Activated CD4-positive, alpha-beta T cell treated with anti-CD3 and anti-CD28 coated beads, Interleukin-2, amount 10 ng/mL, durations not matched to agents 7 days and 5 days (primary cell): Measurements from ENCODE around the gene NTM. TPM values are rescaled to one million over a fixed set of nuclear protein-coding genes. Genes with fewer than 3 reads are reported as not detected.

Experiments
- CTCF ChIA-PET: fragments of 350-600 bp; sonication (Branson Sonifier 250); formaldehyde crosslinking; loops from one replicate; lab custom pipeline; 2021; ENCODE audit warnings: antibody characterized with exemption; lab: Charles Lee
- POLR2A ChIA-PET: fragments of 350-600 bp; sonication (Branson Sonifier 250); formaldehyde crosslinking; loops from one replicate; lab custom pipeline; 2021; ENCODE audit warnings: antibody characterized with exemption; lab: Charles Lee
- DNase-seq: peaks from one replicate; pipeline ENCODE4 v3.0.0-alpha.2; 2020
- H3K27ac Mint-ChIP-seq: one replicate; pipeline ENCODE4 v1.8.0; 2021; ENCODE audit warnings: mild to moderate bottlenecking, moderate library complexity, mixed read lengths
- H3K27me3 Mint-ChIP-seq: one replicate; pipeline ENCODE4 v1.8.0; 2021; ENCODE audit warnings: mixed read lengths
- H3K36me3 Mint-ChIP-seq: one replicate; pipeline ENCODE4 v1.8.0; 2021; ENCODE audit warnings: low read depth, mixed read lengths
- H3K4me1 Mint-ChIP-seq: one replicate; pipeline ENCODE4 v1.8.0; 2021; ENCODE audit warnings: mixed read lengths
- H3K4me3 Mint-ChIP-seq: one replicate; pipeline ENCODE4 v1.8.0; 2021; ENCODE audit warnings: mild to moderate bottlenecking, moderate library complexity, mixed read lengths
- H3K9me3 Mint-ChIP-seq: one replicate; pipeline ENCODE4 v1.8.0; 2021; ENCODE audit warnings: mixed read lengths
- total RNA-seq, 2 experiments: library from RNA; stranded (reverse); gene quantifications; one replicate each; pipeline ENCODE4 v1.2.3, GENCODE V29; 2021

NTM gene
- total RNA-seq, 2 experiments from 2014 or later: not detected

DNA sequence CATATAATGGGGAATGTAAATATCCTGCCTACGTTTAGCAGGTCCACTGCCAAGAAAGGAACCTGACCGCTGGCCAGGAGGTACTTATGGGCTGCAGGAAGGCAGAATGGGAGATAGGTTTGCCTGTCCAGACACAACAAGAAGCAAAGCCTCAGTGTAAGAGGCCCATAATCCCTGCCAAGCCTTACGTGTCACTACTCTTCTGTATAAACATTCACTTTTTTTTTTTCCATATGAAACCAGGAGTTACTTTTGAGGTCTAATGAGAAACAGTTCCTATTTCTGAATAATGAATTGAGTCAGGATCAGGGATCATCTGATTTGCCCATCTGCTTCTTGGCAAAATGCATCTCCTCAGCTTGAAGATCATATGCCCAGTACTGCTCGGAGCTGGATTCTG, 230.2 kb downstream of the NTM start:
- ChIA-PET CTCF (no interaction called here), POLR2A (no interaction called here)
- Mint-ChIP-seq H3K4me3 (no peak overlapping the region), H3K4me1 (no peaks in the 10 kb centered on the region), H3K36me3 (no peaks in the 10 kb centered on the region), H3K27ac (no peak overlapping the region), H3K9me3 (no peaks in the 10 kb centered on the region), H3K27me3 (no peaks in the 10 kb centered on the region)
- DNase-seq: no peak

DNA sequence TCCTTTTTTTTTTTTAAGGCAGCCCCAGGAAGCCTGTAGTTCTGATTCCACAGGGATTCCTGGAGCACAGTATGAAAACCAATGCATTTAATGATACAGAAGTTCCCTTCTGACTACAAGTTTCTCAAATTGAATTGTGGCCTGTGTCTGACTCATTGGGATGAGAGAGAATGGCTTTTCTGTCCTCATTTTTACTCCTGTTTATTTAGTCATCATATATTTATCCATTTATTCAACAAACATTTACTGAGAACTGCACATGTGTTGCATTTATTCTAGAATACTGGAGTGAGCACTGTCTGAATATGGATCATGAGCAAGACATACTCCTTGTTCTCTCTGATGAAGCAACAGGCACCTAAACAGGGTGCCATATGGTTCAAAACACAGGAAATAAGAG, 231.2 kb downstream of the NTM start:
- CTCF ChIA-PET: no interaction called here
- Mint-ChIP-seq H3K9me3 (no peaks in the 10 kb centered on the region), H3K4me3 (no peak overlapping the region), H3K27ac (no peak overlapping the region), H3K27me3 (no peaks in the 10 kb centered on the region), H3K36me3 (no peaks in the 10 kb centered on the region), H3K4me1 (no peaks in the 10 kb centered on the region)
- no peak for DNase-seq
- POLR2A ChIA-PET: no interaction called here

DNA sequence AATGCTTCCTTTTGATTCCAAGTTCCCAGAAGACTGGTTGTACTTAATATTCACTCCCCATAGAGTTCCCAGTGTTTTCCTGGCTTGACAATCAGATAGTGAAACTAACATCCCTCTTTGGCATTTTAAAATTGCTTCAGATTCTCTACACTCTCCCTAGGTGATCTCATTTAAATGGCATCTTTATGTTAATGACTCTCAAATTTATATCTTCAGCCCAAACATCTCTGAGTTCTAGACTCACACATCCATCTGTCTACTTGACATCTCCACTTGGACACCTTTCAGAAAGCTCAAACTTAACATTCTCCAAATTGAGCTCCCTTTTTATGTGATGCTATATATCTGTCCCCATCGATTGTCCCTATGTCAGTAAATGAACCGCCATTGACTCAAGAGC, 232.0 kb downstream of the NTM start:
- Mint-ChIP-seq H3K36me3 (no peaks in the 10 kb centered on the region), H3K9me3 (peaks cover under 1% of the 10 kb centered on the region), H3K4me1 (no peaks in the 10 kb centered on the region), H3K27ac (no peak overlapping the region), H3K4me3 (no peak overlapping the region), H3K27me3 (no peaks in the 10 kb centered on the region)
- ChIA-PET POLR2A (no interaction called here), CTCF (no interaction called here)
- no peak for DNase-seq

DNA sequence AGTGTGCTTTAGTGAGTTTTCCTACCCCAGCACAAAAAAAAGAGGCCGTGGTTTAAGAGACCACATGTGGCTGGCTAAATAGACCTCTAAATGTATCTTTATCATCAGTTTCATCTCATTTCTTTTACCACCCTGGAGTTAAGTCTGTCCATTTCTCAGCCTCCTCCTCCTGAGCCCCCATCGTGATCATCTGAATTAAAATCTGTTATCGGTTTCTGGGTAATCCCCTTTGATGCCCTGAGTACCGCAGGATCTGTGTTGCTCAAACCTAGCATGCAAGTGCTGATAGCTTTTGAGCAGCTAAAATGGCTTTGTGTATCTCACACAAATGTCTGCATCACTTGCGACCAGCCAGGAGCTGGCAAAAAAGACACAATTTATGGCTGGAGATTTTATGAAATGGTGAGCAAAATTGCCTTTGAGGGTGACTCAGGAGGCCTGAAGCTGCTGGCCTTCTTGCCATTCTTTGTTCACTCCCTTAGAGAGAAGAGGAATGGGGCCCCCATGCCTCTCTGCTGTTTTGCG, 236.5 kb downstream of the NTM start:
- ChIA-PET CTCF (no interaction called here), POLR2A (no interaction called here)
- H3K4me3 Mint-ChIP-seq: no peak overlapping the region
- no peaks in the 10 kb centered on the region for H3K27me3 Mint-ChIP-seq
- no peaks in the 10 kb centered on the region for H3K4me1 Mint-ChIP-seq
- H3K9me3 Mint-ChIP-seq: peaks cover 3% of the 10 kb centered on the region
- H3K36me3 Mint-ChIP-seq: no peaks in the 10 kb centered on the region
- H3K27ac Mint-ChIP-seq: no peak overlapping the region
- no peak for DNase-seq

DNA sequence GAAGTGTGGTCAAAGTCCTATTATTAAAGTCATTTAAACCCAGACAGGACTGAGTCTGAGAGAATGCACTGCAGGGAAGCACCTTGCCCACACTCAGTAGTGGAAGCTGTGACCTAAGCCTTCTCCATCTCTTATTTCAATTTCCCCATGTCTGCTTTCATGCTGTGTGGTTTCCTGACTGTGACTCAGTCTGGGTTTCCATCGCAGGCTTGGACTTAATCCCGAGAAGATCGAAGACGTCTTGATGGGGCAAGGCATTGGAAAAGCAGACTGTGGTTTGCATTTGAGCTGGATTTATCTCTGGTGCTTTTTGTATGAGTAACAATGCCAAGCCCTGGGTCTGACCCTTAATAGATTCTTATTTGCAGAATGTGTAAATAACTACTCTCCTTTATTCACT, 238.9 kb downstream of the NTM start:
- CTCF ChIA-PET: no interaction called here
- Mint-ChIP-seq H3K4me3 (no peak overlapping the region), H3K9me3 (peaks cover 3% of the 10 kb centered on the region), H3K27me3 (no peaks in the 10 kb centered on the region), H3K36me3 (no peaks in the 10 kb centered on the region), H3K4me1 (no peaks in the 10 kb centered on the region), H3K27ac (no peak overlapping the region)
- no peak for DNase-seq
- POLR2A ChIA-PET: no interaction called here

DNA sequence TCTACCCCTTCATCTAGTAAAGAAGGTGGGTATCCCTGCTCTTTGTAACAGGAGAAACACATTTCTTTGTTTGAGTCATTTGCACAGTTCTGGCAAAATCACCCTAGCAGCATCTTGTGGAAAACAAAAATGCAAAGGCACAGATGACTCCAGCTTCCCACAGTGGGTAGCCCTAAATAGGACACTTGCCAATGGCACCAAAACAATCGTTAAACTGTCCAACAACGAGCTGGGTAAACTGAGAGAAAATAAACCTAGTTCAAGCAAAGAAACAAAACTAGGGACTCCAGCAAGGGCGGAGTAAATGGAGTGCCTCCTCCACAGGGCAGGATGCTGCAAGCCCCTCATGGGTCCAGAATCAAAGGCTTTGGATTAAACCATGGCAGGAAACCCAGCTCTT, 239.5 kb downstream of the NTM start:
- Mint-ChIP-seq H3K27ac (no peak overlapping the region), H3K4me3 (no peak overlapping the region), H3K4me1 (no peaks in the 10 kb centered on the region), H3K9me3 (peaks cover 3% of the 10 kb centered on the region), H3K27me3 (no peaks in the 10 kb centered on the region), H3K36me3 (no peaks in the 10 kb centered on the region)
- ChIA-PET CTCF (no interaction called here), POLR2A (no interaction called here)
- no peak for DNase-seq

DNA sequence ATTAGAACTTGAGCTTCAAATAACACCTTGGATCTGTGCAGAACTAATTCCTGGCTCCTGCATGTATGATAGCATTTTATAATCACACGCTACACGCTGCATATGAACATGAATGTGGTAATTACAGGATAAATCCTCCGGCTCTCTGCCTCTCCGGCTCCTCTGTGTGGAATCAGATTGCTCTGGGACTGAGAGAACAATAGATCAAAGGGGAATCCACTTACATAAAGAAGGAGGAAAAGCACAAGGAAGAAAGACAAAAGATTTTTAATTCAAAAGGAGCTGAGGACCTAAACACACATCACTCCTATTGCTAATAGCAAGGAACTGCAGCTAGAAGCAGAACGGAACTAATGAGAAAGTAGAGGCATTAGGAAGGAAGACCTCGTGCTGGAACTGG, 240.9 kb downstream of the NTM start:
- DNase-seq: no peak
- POLR2A ChIA-PET: interaction anchor here (0.6 kb wide), 1 partner anchor 132 kb away, joined by 6 read pairs; no protein-coding TSS in a partner anchor
- CTCF ChIA-PET: interaction anchor here (1.0 kb wide), 1 partner anchor 20 kb away, joined by 3 read pairs; no protein-coding TSS in a partner anchor
- Mint-ChIP-seq H3K4me1 (no peaks in the 10 kb centered on the region), H3K9me3 (peaks cover 3% of the 10 kb centered on the region), H3K27ac (no peak overlapping the region), H3K27me3 (no peaks in the 10 kb centered on the region), H3K36me3 (no peaks in the 10 kb centered on the region), H3K4me3 (no peak overlapping the region)

DNA sequence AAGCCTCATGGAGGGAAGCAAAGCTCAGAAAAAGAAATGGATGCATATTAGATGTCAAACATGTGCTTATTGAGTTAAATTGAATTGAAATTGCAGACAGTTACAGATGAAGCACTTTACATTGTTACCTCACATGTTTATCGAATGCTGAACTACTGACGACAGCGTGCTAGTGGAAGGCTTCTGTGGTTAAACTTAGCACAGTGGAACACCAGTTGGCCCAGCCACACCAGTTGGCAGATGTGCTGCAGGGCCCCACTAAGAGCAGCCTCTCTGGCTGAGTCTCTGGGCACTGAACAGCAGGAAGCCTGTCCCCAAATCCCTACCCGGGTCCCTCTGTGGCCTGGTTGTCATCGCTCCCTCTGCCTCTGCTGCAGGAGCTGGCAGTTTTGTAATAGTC, 242.1 kb downstream of the NTM start:
- Mint-ChIP-seq H3K27ac (no peak overlapping the region), H3K9me3 (peaks cover 2% of the 10 kb centered on the region), H3K4me1 (no peaks in the 10 kb centered on the region), H3K4me3 (no peak overlapping the region), H3K27me3 (no peaks in the 10 kb centered on the region), H3K36me3 (no peaks in the 10 kb centered on the region)
- no peak for DNase-seq
- CTCF ChIA-PET: no interaction called here
- POLR2A ChIA-PET: no interaction called here

DNA sequence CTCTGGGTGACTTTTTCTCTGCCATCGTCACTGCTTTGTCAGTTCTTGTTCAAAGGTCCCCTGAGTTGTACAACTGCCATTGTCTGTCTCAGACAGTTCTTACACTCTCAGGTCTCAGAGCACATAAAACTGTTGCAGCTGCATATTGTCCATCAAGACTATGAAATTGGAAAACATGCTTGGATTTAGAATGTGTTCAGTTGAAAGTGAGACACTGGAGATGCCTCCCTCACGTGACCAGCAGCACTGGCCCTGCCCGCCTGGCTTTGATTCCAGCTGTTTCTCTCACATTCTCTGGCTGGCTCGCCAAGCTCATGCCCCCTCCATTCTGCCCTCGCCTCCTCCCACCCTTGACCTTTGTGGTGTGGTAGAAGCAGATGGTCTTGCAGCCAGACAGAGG, 244.2 kb downstream of the NTM start:
- Mint-ChIP-seq H3K9me3 (no peaks in the 10 kb centered on the region), H3K4me1 (no peaks in the 10 kb centered on the region), H3K27ac (no peak overlapping the region), H3K4me3 (no peak overlapping the region), H3K36me3 (no peaks in the 10 kb centered on the region), H3K27me3 (no peaks in the 10 kb centered on the region)
- ChIA-PET POLR2A (no interaction called here), CTCF (no interaction called here)
- no peak for DNase-seq

DNA sequence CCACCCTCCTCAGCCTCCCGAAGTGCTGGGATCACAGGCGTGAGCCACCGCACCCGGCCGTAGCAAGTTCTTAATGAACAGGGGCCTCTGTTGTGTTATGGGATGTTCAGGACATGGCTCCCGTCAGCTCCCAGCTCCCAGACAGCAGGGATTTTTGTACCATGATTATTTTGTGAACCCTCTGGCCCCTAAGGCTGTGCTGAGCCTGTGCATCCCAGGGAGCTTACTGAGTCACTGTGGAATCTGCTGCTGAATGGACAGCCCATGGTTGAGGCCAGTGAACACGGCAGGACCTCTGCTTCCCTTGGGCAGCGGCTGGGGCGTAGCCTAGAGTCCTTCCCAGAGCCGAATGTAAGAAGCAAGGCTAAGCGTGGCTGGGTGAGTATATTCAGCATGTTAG, 245.2 kb downstream of the NTM start:
- H3K27ac Mint-ChIP-seq: no peak overlapping the region
- POLR2A ChIA-PET: no interaction called here
- no peak overlapping the region for H3K4me3 Mint-ChIP-seq
- H3K9me3 Mint-ChIP-seq: no peaks in the 10 kb centered on the region
- no peaks in the 10 kb centered on the region for H3K4me1 Mint-ChIP-seq
- no peaks in the 10 kb centered on the region for H3K36me3 Mint-ChIP-seq
- CTCF ChIA-PET: no interaction called here
- no peaks in the 10 kb centered on the region for H3K27me3 Mint-ChIP-seq
- no peak for DNase-seq

DNA sequence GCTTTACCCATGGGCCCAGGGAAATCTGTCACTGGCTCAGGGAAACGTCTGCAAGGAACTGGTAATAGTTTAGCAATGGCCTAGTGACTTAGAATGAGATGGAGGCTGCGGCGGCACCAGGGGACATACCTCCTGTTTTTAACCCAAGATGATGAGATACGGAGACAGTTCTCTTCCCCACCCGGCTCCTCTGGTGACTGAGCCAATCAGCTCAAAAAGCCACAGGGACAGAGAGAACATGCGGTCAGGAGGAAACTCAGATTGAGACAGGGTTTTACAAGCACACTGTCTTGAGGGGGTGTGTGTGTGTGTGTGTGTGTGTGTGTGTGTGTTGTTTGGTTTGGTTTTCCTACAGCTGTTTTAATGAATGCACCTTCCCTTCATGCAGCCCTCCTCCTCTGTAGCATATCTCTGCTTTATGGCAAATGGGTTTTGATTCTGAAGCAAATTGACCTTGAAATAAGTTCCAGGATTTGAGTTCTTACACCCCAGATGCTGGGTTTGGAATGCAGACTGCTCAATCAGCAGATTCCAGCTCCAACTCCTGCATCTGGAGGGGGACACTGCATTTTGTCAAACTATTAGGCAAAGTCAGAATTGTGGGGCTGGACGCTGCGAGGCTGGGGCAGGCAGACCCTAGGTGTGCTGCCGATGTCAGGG, 246.2 kb downstream of the NTM start:
- ChIA-PET POLR2A (no interaction called here), CTCF (no interaction called here)
- H3K27ac Mint-ChIP-seq: no peak overlapping the region
- H3K9me3 Mint-ChIP-seq: no peaks in the 10 kb centered on the region
- no peak overlapping the region for H3K4me3 Mint-ChIP-seq
- no peaks in the 10 kb centered on the region for H3K36me3 Mint-ChIP-seq
- DNase-seq: no peak
- no peaks in the 10 kb centered on the region for H3K4me1 Mint-ChIP-seq
- H3K27me3 Mint-ChIP-seq: no peaks in the 10 kb centered on the region

DNA sequence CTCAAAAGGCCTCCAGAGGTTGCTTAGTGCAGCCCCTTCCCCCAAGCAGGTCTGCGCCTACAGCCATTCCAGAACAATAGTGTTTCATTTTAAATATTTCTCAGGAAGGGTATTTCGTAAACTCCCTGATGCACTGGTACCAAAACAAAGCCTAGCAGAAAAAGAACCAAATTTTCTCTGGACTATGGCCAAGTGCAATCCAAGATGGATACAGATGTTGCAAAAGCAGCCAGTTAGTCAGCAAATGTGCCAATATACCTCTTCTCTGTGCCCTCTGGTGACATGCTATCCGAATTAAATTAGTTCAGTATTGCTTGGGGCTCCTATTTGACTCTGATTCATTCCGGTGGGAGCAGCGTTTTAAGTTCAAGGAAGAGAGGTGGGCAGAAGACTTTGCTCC, 247.8 kb downstream of the NTM start:
- no peak overlapping the region for H3K27ac Mint-ChIP-seq
- no peaks in the 10 kb centered on the region for H3K4me1 Mint-ChIP-seq
- H3K36me3 Mint-ChIP-seq: no peaks in the 10 kb centered on the region
- no peak for DNase-seq
- H3K4me3 Mint-ChIP-seq: no peak overlapping the region
- no peaks in the 10 kb centered on the region for H3K9me3 Mint-ChIP-seq
- H3K27me3 Mint-ChIP-seq: no peaks in the 10 kb centered on the region
- POLR2A ChIA-PET: no interaction called here
- CTCF ChIA-PET: no interaction called here

DNA sequence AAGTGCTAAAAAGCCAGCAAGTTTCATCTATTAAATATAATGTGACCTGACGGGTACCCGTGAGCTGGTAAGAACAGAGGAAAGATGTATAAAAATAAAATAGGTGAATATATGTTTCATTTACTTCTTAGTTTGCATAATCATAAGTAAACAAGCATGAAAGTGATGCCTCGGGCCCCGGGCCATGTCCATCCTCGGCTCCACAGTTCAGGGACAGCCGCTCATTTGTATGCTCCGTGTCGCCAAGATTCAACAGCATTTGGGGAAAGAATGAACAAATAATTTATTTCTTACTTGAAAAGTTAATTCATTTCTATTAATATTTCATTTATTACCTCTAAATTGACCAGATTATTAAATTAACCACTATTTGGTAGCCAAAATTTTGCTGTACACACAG, 251.8 kb downstream of the NTM start:
- POLR2A ChIA-PET: no interaction called here
- Mint-ChIP-seq H3K36me3 (no peaks in the 10 kb centered on the region), H3K4me3 (no peak overlapping the region), H3K4me1 (no peaks in the 10 kb centered on the region), H3K27ac (no peak overlapping the region), H3K9me3 (no peaks in the 10 kb centered on the region), H3K27me3 (peaks cover 9% of the 10 kb centered on the region)
- DNase-seq: no peak
- CTCF ChIA-PET: no interaction called here

DNA sequence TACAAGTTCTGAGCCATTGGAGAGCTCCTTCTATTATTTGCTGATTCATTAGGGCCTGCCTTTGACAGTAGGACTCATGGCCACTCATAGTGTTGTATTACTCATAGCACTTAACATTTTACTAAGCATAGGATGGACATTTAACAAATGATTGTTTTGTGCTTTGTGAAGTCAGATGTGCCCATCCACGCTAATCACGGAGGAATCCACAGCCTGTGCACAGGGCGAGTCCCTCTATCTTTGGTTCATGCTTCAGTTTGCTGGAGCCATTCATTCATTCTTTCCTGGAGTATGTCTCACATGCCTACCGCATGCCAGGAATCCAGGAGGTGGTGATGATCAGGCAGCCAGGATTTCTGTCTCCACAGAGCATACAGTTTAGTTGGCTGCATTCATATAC, 254.1 kb downstream of the NTM start:
- no peak overlapping the region for H3K4me3 Mint-ChIP-seq
- H3K4me1 Mint-ChIP-seq: no peaks in the 10 kb centered on the region
- ChIA-PET POLR2A (no interaction called here), CTCF (interaction anchor here (0.6 kb wide), 1 partner anchor 45 kb away, joined by 3 read pairs; no protein-coding TSS in a partner anchor)
- DNase-seq: no peak
- no peak overlapping the region for H3K27ac Mint-ChIP-seq
- no peaks in the 10 kb centered on the region for H3K36me3 Mint-ChIP-seq
- H3K27me3 Mint-ChIP-seq: peaks cover 11% of the 10 kb centered on the region
- H3K9me3 Mint-ChIP-seq: no peaks in the 10 kb centered on the region
